ENCODE measurements around the gene HSP90AB1.
"Not testable (repeated sequence)": the region's sequence is repeated elsewhere in the genome, so short reads cannot be mapped to it uniquely, and the experiment has no call there.

The HSP90AB1 gene

DNA sequence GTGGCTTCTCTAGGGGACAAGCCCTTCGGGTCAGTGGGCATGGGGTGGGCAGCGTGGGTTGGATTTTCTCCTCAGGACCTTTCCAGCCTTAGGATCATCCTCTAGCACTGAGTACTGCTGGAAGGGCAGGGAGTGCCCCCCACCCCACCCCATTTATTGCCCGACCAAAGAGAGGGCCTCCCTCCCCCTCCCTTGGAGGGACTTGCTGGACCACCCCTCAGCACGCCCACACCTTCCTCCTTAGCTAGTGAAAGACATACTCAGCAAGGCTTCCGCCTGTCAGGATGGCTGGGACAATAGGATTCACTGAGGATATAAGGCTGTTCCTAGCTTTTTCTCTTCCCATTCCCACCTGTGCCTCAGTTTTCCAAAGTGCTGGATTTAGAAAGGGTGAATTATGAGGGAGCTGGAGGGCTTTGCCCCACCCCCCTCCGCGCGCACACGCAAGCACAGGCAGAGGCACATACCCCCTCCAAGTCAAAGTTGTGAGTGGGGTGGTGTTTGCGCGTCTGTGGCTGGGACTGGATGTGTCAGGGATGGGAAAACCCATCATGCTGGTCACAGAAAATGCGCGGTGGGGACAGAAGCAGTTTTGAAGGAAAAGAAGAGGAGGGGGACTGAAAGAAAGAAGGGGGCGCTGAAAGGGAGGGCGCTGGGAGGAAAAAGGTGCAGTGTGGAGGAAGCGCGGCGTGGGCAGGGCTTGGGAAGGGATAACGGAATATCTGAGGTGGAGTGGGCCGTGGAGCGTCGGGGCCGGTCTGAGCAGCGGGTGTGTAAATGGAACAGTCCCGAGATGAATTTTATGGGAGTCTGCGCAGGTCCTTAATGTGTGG lies 24.2 kb upstream of the HSP90AB1 start:
- DNase-seq: no peak

DNA sequence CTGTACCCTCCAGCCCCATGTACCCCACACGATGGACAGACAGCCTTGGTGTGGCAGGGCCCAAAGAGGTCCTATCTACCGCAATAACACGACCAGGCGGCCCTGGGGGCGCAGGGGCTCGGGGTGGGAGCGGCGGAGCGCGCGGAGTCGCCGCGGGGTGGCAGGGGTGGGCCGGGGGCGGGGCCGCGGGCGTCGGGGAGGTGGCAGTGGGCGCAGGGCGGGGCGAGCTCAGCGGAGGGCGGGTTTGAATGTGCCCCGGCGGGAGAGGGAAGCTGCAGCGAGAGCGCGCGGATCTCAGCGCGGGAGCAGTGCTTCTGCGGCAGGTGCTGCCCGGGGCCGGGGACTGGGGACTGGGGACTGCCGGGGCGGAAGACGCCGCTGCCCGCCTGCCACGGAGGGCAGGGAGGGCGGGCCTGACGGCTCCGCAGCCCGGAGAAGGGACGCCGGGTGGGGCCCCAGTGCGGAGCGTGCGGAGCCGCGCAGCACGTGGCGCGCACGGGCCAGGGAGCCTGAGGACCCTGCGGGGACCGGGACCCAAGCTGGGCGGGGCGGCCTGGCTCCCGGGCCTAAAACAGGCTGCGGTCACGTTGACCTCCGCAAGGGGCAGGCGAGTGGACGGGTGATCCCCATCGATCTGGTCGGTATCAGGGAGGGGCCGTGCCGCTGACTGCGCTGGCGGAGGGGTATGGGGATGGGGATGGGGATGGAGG lies 23.4 kb upstream of the HSP90AB1 start, which contains the start of gene SLC29A1:
Gene SLC29A1 (plus strand): TSS at position 277 of the 710 bp plus-strand sequence. CDS start 3,719 bp downstream, outside the sequence.
- DNase-seq: peak; percentile 49

DNA sequence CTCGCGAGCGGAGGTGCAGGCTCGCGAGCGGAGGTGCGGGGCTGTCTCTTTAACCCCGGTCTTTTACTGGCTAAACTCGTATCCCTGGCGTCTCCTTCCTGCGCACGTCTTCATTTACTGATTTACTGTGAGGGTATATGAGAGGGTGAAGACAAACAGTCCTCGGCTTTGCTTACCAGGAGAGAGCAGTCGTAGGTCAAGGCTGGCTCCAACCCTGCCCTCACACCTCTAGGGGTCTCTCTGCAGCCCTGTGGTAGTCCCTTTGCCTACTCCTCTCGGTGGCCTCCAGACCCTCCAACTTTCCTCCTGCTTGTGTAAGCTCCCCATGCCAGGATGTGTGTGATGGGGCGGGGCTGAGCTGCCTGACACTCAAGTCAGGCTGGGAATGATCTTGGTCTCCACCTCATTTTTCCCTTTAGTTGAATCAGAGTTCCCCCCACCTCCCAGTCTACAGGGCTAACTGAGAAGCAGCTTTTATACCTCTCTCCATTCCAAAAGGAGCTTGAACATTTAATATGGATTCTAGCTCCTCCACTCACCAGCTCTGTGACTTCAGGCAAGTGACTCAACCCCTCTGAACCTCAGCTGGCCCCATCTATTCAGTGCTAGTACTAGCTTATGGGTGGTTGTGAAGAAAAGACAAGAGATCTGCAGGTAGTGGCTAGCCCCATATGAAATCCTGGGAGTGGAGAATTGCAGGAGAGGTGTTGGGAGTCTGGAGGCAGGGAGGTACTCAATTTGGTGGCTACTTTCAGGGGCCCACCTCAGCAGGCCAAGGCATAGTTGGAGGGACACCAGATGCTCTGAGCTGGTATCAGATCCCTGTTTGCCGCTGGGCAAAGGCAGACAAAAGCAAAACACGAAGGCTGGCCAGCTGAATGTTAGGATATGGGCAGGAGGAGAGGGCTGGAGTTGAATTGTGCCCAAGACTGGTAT lies 22.6 kb upstream of the HSP90AB1 start:
- DNase-seq: peak; percentile 24

GRCh38 chr6:44224965-44225305 lies 22.0 kb upstream of the HSP90AB1 start:
- DNase-seq: no peak

DNA sequence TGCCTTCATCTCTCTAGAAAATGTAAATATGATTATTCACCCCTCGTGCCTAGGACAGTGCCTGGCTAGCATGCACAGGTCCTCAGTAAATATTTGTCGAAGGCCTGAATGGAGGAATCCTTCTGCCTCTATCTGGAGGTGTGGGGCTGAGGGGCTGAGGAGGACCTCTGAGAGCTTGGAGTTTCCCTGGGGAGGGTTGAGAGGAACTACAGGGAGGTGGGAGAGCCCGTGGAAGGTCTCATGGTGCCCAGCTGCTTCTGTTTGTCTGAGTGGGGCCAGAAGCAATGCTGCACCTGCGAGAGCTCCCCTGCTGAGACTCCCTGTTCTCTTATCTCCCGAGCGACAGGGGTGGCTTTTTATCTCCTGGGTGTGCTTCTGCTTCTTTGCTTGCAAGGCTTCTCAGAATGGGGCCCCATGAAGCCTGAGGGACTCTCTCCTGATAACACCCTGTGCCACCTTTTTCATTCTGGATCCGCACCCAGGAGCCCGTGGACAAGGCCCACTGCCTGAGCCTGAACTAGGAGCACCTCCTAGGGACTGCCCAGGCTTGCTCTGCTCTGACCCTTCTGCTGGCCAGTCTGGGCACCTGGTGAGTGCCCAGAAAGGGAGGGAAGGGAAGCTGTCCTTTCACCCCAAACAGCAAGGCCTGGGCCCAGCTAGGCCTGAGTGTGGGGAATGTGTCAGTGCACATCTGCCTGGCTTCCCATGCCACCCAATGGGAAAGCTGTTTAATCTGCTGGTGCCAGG lies 21.1 kb upstream of the HSP90AB1 start:
- peak; percentile 74 for DNase-seq

GRCh38 chr6:44226368-44227147 lies 20.3 kb upstream of the HSP90AB1 start:
- peak; percentile 34 for DNase-seq

GRCh38 chr6:44227148-44227793 lies 19.6 kb upstream of the HSP90AB1 start:
- no peak for DNase-seq

GRCh38 chr6:44228031-44228430 lies 18.9 kb upstream of the HSP90AB1 start:
- DNase-seq: no peak

- no peak for DNase-seq
Measured at GRCh38 chr6:44228433-44228832, 18.5 kb upstream of the HSP90AB1 start.

DNA sequence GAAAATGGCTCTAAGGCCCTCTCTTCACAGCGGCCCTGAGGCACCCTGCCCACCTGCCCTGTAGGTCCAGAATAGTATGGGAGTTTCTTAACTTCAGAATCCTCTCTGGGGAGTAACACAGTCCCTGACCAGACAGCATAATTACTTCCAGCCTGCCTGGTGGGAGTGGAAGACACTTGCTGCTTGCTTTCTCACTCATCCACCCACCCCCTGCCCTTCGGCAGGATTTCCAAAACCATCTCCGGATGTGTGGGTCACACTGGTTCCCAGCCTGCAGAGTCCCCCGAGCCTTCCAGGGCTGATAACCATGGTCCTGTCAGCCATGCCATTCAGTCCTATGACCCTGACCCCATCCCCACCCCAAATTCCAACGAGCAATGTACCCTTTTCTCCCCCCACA lies 18.1 kb upstream of the HSP90AB1 start:
- no peak for DNase-seq

- DNase-seq: no peak
Measured at GRCh38 chr6:44229376-44230033, 17.4 kb upstream of the HSP90AB1 start.

- DNase-seq: no peak
Measured at GRCh38 chr6:44230034-44230675, 16.7 kb upstream of the HSP90AB1 start.

DNA sequence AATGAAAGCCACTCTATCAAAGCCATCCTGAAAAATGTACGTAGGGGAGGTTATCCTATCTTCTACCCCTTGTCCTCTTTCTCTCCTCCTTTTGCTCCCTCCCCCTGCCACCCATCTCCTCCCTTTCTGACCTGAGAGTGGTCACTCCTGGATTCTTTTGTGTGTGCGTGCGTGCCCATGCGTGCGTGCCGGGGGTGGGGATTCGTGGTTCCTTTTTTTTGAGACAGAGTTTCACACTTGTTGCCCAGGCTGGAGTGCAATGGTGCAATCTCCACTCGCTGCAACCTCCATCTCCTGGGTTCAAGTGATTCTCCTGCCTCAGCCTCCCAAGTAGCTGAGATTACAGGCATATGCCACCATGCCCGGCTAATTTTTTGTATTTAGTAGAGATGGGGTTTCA lies 15.5 kb upstream of the HSP90AB1 start:
- not testable (repeated sequence) for DNase-seq

DNA sequence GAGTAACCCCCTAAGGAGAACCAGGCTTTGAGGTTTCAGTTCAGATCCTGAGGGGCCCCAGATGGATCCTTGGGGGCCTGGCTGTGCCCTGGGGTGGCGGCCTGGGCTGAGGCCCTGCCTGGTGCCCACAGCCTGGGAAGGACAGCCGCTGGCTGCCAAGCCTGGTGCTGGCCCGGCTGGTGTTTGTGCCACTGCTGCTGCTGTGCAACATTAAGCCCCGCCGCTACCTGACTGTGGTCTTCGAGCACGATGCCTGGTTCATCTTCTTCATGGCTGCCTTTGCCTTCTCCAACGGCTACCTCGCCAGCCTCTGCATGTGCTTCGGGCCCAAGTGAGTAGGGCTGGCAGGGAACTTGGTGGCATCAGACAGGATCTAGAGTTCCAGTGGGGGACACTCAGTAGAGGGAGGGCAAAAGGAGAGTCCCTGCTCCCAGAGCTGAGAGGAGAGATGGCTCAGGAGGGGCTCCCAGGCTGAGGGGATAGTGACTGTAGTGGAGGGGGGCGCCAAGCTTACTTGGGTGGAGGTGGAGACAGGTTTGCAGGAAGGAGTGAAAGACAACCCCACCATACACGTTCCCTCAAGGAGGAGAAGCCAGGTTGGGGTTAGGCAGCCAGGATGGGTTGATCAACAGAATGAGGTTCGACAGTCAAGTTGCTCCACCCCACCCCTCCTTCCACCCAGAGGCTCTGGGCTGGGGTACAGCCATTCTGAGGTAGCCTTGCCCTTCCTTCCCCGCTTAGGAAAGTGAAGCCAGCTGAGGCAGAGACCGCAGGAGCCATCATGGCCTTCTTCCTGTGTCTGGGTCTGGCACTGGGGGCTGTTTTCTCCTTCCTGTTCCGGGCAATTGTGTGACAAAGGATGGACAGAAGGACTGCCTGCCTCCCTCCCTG lies 14.0 kb upstream of the HSP90AB1 start:
- no peak for DNase-seq

- peak; percentile 36 for DNase-seq
Measured at GRCh38 chr6:44233567-44234100, 13.3 kb upstream of the HSP90AB1 start.

DNA sequence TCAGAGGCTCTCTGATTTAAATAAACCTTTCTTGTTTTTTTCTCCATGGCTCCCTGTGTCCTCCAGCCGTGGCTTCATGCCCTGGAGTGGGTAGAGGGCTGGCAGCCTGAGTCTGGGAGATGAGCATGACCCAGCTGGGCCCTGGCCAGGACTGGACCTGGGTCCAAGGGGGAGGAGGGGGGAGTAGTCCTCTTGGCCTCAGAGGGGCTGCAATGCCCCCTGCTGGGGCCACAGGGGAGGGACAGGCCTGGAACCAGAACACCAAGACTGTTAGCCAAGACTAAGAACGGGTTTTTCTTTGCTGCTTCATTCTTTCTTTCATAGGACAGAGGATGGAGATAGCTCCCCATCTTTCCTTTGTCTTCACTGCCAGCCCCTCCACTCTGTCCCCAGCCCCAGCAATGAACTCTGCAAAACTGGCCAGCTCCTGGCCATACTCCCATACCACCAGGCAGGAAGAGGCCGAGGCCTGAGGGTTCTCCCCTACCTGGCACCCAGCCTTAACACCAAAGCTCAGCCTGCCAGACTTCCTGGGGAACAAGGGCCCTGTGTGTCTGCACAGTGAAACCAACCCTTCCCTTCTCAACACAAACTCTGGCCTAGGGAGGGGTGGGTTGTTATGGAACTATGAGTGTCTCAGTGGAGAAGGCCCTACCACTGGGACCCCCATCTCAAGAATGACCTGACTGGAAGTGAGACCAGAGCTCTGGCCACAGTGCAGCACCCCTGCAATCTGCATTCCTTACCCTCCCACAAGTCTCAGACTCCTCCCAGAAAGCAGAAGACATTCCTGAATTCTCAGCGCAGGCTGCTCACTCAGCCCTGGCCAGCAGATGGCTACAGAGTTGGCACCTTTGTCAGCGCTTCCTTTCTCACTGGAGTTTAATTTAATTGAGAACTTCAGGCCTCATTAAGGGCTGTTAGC lies 12.5 kb upstream of the HSP90AB1 start:
- DNase-seq: no peak

DNA sequence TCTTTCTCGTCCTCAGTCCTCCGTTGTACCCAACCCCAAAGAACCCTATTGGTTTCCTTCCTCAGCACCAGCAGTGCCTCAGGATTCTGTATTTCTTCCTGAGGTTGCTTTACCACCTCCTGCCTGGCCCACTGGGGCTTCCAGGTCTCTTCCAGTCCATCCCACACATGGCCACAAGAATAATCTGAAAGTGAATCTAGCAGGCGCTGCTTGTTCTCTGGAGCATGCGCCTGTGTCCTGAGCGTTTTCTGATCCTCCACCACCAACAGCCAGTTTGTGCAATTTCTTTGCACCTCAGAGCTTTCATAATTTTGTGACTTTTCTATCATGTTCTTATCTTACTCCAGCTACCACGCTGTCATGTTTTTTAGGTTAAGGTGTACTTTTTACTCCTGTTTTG lies 11.6 kb upstream of the HSP90AB1 start:
- DNase-seq: no peak

Data from GF-D8 (cell line).